T-helper 2 cell treated with Interferon-gamma antibody and Interleukin-4, amounts not matched to agents 100 ng/mL and 5 ng/mL, for 36 hours (primary cell): Measurements from ENCODE around the gene CORT. TPM values are rescaled to one million over a fixed set of nuclear protein-coding genes. Genes with fewer than 3 reads are reported as not detected.
"Not testable (repeated sequence)": the region's sequence is repeated elsewhere in the genome, so short reads cannot be mapped to it uniquely, and the experiment has no call there.

Source experiments
- intact Hi-C: fragments of 100-400 bp; cut with micrococcal nuclease; formaldehyde crosslinking; loops from one replicate; pipeline ENCODE4 v1.15.1; 2023
- total RNA-seq: library from RNA; stranded (reverse); gene quantifications from 2 replicates; pipeline ENCODE4 v1.2.3, GENCODE V29; 2022

The CORT gene
- total RNA-seq, 1 donor from 2014 or later: 0.48 TPM

DNA sequence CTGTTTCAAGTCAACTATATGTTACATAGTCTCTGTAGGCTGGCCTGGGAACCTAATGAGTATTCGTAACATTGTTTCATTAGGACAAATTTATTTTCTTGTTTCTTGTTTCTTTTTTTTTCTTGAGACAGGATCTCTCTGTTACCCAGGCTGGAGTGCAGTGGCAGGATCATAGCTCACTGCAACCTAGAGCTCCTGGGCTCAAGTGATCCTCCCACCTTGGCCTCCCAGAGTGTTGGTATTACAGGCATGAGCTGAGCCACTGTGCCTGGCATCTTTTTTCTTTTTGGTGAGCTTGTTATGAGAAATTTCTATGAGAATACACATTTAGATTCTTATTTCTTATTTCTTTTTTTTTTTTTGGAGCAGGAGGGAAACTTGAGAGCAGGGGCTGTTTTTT, 12.8 kb upstream of the CORT start:
- intact Hi-C loops: no loop called here

- intact Hi-C loops: no loop called here
Measured at GRCh38 chr1:10438677-10439163, 11.1 kb upstream of the CORT start.

DNA sequence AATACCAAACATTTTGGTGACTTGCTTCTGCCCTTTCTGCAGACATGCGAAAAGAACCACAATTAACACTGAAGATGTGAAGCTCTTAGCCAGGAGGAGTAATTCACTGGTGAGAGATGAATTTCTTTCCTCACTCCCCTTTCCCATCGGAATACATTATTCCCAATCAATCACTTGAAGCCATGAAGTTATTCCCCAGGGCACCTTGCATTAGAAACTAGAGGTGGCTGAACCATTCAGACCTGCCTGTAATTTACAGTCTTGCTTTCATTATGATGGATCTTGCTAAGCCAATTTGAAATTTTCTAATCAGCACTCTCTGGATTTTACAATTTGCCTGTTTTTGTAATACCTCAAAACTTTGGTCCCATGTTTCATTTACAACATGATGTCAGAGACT, 9.5 kb upstream of the CORT start:
- intact Hi-C loops: no loop called here

DNA sequence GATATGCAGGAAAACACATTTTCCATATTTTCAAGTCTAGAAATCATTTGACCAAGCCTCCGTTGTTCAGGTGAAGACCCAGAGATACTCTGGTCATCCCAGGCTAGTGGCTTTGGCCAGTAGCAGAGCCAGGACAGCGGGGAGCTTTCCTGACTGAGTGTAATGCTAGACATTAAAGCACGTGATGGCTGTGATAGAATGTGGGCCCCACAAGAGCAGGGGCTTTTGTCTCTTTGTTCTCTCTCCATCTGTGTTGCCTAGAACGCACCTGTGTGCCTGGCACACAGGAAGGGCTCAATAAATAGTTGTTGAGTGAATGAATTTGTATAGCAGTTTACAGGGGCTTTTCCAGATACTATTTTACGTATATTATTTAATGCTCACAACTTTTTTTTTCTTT, 9.0 kb upstream of the CORT start:
- intact Hi-C loops: no loop called here

DNA sequence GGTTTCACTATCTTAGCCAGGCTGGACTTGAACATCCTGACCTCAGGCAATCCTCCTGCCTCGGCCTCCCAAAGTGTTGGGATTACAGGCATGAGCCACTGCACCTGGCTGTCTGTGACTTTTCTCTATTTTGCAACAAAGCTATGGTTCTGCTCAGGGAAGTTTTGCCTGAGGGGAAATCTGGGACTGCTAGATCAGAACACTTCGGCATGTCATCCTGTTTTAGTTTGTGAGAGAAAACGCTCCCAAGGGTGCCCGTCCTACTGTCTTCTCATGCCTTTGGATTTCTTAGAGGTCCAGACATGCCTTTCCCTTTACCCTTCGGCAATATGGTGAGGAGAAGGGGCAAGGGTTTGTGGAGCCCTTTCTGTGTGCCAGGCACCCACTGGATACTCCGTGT, 5.6 kb upstream of the CORT start:
- intact Hi-C loops: no loop called here

DNA sequence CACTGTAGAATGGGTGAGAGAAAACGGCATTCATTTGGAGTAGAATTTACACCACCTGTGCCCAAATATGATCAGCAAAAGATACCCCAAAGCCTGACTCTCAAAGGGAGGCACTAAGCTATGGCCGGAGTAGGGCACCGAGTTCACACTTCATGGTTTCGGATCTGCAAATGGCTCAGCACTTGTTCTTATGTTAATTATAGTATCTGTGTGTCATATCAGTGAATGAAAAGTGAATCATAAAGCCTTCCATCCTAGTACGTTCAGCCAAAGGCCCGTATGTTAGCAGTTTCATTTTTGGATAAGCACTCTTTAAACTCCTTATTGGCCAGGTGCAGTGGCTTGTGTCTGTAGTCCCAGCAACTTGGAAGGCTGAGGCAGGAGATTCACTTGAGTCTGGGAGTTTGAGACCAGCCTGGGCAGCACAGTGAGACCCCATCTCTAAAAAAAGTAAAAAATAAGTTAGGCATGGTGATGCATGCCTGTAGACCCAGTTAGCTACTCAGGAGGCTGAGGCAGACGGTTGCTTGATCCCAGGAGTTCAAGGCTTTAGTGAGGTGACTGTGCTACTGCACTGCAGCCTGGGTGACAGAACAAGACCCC, 4.9 kb upstream of the CORT start:
- intact Hi-C loops: no loop called here

- intact Hi-C loops: no loop called here
Measured at GRCh38 chr1:10446790-10447422, 2.9 kb upstream of the CORT start.

DNA sequence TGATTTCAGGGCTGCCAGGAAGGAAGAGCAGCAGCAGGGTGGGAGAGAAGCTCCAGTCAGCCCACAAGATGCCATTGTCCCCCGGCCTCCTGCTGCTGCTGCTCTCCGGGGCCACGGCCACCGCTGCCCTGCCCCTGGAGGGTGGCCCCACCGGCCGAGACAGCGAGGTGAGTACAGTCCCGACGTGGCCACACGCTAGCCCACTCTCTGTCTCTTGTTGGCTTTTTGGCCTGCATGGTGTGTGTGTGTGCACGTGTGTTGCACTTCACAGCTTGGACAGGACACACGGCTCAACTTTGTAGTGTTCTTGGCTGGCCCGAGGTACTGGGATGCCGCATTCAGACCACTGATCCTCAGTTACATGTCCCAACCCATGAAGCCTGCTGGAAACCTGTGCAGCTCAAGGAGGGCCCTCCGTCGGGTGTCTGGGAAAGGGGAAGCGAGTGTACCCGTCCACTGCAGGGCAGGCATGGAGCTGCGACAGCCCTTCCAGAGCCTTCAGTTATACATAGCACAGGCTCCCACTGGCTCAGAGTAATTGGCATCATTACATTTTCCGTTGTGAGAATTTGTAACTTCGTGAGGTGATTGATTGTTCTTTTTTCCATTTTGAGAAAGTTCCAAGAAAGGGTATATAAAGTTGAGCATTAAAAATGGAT, 454 bp downstream of the CORT start:
- intact Hi-C loops: no loop called here

DNA sequence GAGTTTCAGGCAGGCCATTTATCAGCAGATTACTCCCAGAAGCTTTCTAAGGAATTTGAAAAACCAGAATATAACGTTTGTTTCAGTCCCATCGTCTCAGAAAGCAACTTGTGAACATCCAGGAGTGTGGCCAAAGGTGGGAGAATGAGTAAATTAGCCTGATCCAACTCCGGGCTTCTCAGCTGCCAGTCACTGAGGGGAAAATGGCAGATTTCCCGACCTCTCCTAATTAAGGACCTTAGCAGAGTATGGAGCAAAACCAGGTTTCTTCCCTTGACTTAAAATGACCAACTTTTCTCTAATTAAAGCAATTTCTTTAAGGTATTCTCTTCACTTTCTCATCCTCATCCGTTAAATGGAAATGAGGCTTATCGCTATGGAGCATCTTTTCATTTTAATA, 1.0 kb downstream of the CORT start:
- intact Hi-C loops: no loop called here

GRCh38 chr1:10451287-10451686, 1.5 kb downstream of the CORT start:
- intact Hi-C loops: no loop called here

- intact Hi-C loops: no loop called here
Measured at GRCh38 chr1:10456048-10456447, 6.2 kb downstream of the CORT start.

DNA sequence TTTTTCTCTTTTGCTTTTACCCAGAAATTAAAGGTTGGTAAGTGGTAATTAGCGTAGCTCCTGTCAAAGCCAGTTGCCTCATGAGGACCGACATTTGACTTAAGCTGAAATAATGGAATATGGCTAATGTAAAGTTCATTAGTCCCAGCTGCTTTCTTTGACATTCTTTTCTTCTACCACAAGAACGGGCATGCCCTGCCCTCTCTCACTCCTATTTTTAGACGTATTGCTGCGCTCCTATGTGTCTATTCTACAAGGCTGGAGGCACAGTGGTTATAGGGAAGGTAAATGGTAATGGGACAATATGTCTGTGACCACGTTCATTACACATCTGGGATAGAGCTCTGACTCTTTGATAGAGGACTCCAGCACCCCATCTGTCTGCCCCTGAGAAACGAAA, 6.8 kb downstream of the CORT start:
- intact Hi-C loops: no loop called here

DNA sequence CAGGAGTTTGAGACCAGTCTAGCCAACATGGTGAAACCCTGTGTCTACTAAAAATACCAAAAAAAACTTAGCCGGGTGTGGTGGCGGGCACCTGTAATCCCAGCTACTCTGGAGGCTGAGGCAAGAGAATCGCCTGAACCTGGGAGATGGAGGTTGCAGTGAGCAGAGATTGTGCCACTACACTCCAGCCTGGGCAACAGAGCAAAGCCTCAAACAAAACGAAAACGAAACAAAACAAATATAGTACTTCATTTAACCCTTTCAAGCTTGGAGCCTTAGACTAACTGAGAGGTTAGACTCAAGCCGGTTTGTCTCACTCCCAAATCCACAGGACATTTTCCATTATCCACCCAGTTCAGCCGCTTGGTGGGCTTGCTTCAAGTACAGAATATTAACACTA, 7.6 kb downstream of the CORT start:
- intact Hi-C loops: not testable (repeated sequence)

DNA sequence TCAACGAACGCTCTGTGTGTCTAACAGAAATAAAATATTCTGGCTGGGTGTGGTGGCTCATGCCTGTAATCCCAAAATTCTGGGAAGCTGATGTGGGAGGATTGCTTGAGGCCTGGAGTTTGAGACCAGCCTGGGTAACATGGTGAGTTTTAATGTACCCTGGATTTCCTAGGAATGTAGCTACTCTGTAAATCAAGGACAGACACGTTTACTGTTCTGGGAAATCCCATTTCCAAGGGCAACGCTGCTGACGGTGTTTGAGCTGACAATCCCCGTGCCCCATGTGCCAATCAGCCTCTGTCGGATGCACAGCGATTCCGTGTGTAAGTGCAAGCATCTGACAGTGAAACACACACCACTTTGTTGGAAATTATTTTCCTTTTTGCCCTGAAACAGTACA, 8.0 kb downstream of the CORT start:
- intact Hi-C loops: no loop called here

DNA sequence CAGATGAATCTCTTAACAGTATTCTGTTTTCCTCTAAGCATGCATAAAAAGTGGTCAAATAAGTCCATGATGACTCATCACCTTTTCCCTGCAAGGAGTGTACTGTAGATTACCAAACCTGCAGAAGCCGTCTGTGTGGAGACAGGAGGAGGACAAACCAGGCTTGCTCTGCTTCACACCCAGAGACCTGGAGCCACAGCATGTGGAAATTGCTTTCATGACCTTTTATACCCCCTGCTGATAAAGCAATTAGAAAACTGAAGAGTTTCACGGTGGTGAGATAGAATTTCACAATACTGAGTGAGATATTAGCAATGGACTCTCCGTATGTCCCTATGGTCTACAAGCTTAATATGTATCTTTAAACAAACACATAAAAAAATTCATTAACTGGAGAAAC, 9.4 kb downstream of the CORT start:
- intact Hi-C loops: no loop called here

- intact Hi-C loops: no loop called here
Measured at GRCh38 chr1:10467078-10467477, 17.2 kb downstream of the CORT start.

DNA sequence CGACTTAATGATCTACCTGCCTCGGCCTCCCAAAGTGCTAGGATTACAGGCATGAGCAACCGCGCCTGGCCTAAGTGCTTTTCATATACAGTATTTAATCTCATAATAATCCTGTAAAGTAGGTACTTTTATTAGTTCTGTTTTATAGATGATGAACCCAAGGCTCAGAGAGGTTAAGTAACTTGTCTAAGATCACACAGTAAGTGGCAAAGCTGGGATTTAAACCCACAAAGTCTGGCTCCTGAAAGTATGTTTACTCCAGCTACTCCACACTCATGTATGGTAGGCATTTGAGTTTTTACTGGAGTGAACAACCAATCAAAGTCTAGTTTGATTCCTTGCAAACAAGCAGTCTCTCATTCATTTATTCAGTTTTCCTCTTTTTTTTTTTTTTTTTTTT, 20.2 kb downstream of the CORT start:
- intact Hi-C loops: loop anchor here (5.0 kb wide), 2 partner anchors 1043 to 1512 kb away; partner anchors contain the start of gene MFN2

DNA sequence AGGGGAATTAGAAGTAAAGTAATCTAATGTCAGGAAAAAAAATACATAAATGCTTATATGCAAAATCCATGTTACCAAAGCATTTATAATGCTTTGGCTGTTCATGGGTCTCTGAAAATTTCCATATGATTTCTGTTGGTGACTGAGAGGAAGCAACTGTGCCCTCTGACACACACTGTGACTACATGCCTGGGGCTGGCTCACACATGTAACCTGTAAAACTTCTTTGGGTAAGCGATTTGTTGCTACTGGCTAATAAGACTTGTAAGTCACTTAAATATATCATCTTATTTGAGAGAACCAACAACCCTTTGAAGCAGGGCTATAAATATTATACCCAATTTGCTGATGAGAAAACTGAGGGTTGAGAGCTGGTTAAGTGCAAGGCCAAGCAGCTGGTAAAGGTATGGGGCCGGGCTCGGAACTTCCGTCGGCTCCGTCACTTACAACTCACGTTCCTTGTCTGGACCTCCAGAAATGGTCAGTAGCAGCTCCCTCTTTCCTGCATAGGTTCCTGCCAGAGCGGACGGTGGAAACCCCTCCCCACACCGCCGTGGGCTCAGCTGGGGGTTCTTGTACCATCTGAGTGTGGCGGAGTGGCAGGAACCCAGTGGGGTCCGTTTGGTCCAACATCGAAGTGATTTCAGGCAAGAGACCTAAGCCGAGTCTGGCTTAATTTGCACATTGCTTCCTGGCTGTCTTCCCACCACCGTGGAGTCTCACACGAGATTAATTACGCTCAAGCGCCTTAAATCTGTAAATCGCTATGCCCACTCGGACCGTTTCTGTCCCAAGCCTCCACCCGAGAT, 21.8 kb downstream of the CORT start:
- intact Hi-C loops: loop anchor here (1.0 to 5.0 kb wide), 6 partner anchors 23 to 1511 kb away; partner anchors contain the start of genes CENPS, MFN2 and TARDBP

DNA sequence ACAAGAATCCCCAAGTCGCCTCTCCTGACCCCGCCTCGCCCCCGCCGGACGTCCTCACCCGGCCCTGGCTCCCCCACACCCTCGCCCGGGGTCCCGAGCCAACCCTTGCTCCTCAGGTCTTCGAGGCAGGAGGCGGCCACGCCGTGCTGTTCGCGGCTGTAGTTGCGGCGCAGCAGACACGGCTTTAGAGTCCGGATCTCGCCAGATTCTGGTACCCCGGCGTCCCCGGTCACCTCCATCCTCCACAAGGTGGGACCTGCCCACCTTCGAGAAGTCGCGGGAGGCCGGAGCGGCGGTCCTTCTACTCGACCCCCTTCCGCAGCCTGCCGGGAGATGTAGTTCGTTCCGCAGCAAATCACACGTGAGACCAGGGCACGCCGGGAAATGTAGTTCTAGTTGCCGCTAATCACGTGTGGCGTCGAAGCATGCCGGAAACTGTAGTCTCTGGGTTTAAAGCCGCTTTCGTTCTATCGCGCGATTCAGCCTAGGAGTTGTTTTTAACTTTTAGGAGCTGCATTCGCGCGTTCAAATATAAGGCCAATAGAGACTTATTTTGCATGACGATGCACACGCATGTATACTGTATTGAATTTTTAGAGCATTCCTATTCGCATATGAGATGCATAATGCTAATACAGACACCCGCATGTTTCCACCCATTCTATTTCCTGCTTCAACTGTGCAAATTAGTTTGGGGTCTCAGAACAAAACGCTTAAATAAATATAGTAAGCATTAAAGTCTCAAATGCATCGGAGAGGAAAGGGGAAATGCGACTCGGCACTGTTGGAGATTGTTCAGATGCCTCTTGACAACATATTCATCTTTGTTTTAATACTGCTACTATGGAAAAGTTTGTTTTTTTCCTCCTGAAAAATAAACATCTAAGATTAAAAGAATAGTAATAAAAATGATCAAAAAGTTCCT, 22.7 kb downstream of the CORT start, which contains the start of gene DFFA:
DFFA (minus strand) TSS at position 310 of the 925 bp plus-strand sequence; CDS start at position 239, 71 bp downstream.
- intact Hi-C loops: loop anchor here (1.0 to 5.0 kb wide), 6 partner anchors 22 to 1510 kb away; partner anchors contain the start of genes CENPS, MFN2 and TARDBP

DNA sequence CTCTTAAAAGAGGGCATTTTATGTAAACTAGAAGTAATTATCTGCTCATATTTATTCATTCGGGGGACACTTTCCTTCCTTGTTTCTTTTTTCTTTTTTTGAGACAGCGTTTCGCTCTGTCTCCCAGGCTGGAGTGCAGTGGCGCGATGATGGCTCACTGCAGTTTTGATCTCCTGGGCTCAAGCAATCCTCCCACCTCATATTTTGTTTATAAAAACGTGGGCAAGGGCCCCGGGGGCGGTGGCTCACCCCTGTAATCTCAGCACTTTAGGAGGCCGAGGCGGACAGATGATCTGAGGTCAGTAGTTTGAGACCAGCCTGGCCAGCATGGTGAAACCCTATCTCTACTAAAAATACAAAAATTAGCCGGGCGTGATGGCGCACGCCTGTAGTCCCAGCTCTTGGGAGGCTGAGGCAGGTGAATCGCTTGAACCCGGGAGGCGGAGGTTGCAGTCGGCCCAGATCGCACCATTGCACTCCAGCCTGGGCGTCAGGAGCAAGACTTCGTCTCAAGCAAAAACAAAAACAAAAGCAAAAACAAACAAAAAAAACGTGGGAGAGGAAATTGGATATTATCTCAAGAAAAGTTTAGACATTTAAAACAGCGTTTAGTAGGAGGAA, 23.4 kb downstream of the CORT start:
- intact Hi-C loops: loop anchor here (5.0 kb wide), 2 partner anchors 1046 to 1509 kb away; partner anchors contain the start of gene MFN2
